HEK293 (cell line): ENCODE measurements around the gene GTF3C1.

Source experiments
- CTCF ChIA-PET: fragments of 350-600 bp; formaldehyde crosslinking; extraction: SDS; loops from one replicate; lab custom pipeline; 2021; ENCODE audit warnings: antibody characterized with exemption; lab: Yijun Ruan, JAX
- POLR2A ChIA-PET: fragments of 300-600 bp; formaldehyde crosslinking; extraction: SDS; loops from one replicate; lab custom pipeline; 2020; ENCODE audit warnings: antibody characterized with exemption, inconsistent platforms; lab: Yijun Ruan, JAX
- H3K27ac ChIP-seq: fragments of 200-500 bp; sonication (Bioruptor generic); 2 replicates; pipeline ENCODE4 v1.5.1; 2014; ENCODE audit warnings: low read depth, low read length, control low read depth, inconsistent platforms; ENCODE audit errors: extremely low read depth
- H3K36me3 ChIP-seq, 2 experiments: fragments of 200-500 bp in 1 of 2; sonication (Bioruptor generic) in 1 of 2; 1 replicate in 1 of 2; 2 replicates in 1 of 2; pipeline ENCODE4 v1.5.1; 2014 to 2017; ENCODE audit warnings: inconsistent platforms in 2 of 2, low read length in 2 of 2; ENCODE audit not compliant: control insufficient read depth in 2 of 2, insufficient read depth in 1 of 2
- H3K4me1 ChIP-seq: fragments of 200-500 bp; sonication (Bioruptor generic); 2 replicates; pipeline ENCODE4 v1.5.1; 2014; ENCODE audit warnings: mild to moderate bottlenecking, low read length, inconsistent platforms; ENCODE audit not compliant: control insufficient read depth, insufficient read depth
- H3K4me3 ChIP-seq: 2 replicates; pipeline ENCODE4 v1.5.1; 2011; ENCODE audit warnings: low read depth, mild to moderate bottlenecking, control low read depth, low read length, moderate library complexity
- H3K9me3 ChIP-seq: fragments of 200-500 bp; sonication (Bioruptor generic); 2 replicates; pipeline ENCODE4 v1.5.1; 2014; ENCODE audit warnings: low read depth, low read length, inconsistent platforms; ENCODE audit not compliant: control insufficient read depth, insufficient read depth
- FEZF1 ChIP-seq: fragments of 450-650 bp; formaldehyde crosslinking; IDR thresholded peaks from 2 replicates; pipeline ENCODE4 v1.5.1; 2016; ENCODE audit warnings: missing biosample characterization, missing genetic modification characterization
- GLIS1 ChIP-seq: fragments of 450-650 bp; formaldehyde crosslinking; IDR thresholded peaks from 2 replicates; pipeline ENCODE4 v1.5.1; 2016; ENCODE audit warnings: missing biosample characterization, missing genetic modification characterization
- HOXC10 ChIP-seq: sonication (generic); formaldehyde crosslinking; IDR thresholded peaks from 2 replicates; pipeline ENCODE4 v1.8.1; 2023; ENCODE audit warnings: mild to moderate bottlenecking, missing genetic modification reagents
- KLF9 ChIP-seq: fragments of 450-650 bp; formaldehyde crosslinking; IDR thresholded peaks from 2 replicates; pipeline ENCODE4 v1.5.1; 2016; ENCODE audit warnings: missing biosample characterization, missing genetic modification characterization, low read depth
- PRDM1 ChIP-seq: fragments of 450-650 bp; formaldehyde crosslinking; IDR thresholded peaks from 2 replicates; pipeline ENCODE4; 2016; ENCODE audit warnings: missing biosample characterization, missing genetic modification characterization
- ZEB2 ChIP-seq: fragments of 450-650 bp; formaldehyde crosslinking; IDR thresholded peaks from 2 replicates; pipeline ENCODE4 v1.5.1; 2016; ENCODE audit warnings: missing biosample characterization, missing genetic modification characterization
- ZFHX2 ChIP-seq: fragments of 450-650 bp; formaldehyde crosslinking; conservative IDR thresholded peaks from 2 replicates; pipeline ENCODE4 v1.5.1; 2016; ENCODE audit warnings: missing biosample characterization, missing genetic modification characterization
- ZFP3 ChIP-seq: fragments of 450-650 bp; formaldehyde crosslinking; IDR thresholded peaks from 2 replicates; pipeline ENCODE4 v1.5.1; 2016; ENCODE audit warnings: low read depth, missing biosample characterization, missing genetic modification characterization
- ZNF112 ChIP-seq: fragments of 450-650 bp; formaldehyde crosslinking; IDR thresholded peaks from 2 replicates; pipeline ENCODE4 v1.5.0; 2017; ENCODE audit warnings: missing biosample characterization, missing genetic modification characterization
- ZNF19 ChIP-seq: fragments of 450-650 bp; formaldehyde crosslinking; IDR thresholded peaks from 2 replicates; pipeline ENCODE4; 2016; ENCODE audit warnings: missing biosample characterization, missing genetic modification characterization, low read depth
- ZNF24 ChIP-seq: fragments of 450-650 bp; formaldehyde crosslinking; IDR thresholded peaks from 2 replicates; pipeline ENCODE4 v1.5.1; 2016; ENCODE audit warnings: missing biosample characterization, missing genetic modification characterization
- ZNF274 ChIP-seq, 2 experiments: fragments of 200-500 bp in 1 of 2; fragments of 450-650 bp in 1 of 2; sonication (Bioruptor generic) in 1 of 2; formaldehyde crosslinking in 1 of 2; IDR thresholded peaks; 2 replicates each; pipeline versions ENCODE4 v1.5.1 to v1.6.1; 2014 to 2016; ENCODE audit warnings: borderline replicate concordance in 1 of 2, inconsistent platforms in 1 of 2, low read length in 1 of 2, missing biosample characterization in 1 of 2, missing genetic modification characterization in 1 of 2
- ZNF341 ChIP-seq: fragments of 450-650 bp; formaldehyde crosslinking; IDR thresholded peaks from 2 replicates; pipeline ENCODE4; 2016; ENCODE audit warnings: low read depth, missing biosample characterization, missing genetic modification characterization
- ZNF514 ChIP-seq: fragments of 450-650 bp; formaldehyde crosslinking; IDR thresholded peaks from 2 replicates; pipeline ENCODE4 v1.5.1; 2016; ENCODE audit warnings: missing biosample characterization, missing genetic modification characterization
- ZNF544 ChIP-seq: fragments of 450-650 bp; formaldehyde crosslinking; IDR thresholded peaks from 2 replicates; pipeline ENCODE4 v1.5.0; 2017; ENCODE audit warnings: missing biosample characterization, missing genetic modification characterization
- ZNF555 ChIP-seq: fragments of 450-650 bp; formaldehyde crosslinking; conservative IDR thresholded peaks from 2 replicates; pipeline ENCODE4 v1.5.1; 2017; ENCODE audit warnings: missing biosample characterization, mild to moderate bottlenecking, missing genetic modification characterization, inconsistent platforms
- ZNF560 ChIP-seq: fragments of 450-650 bp; formaldehyde crosslinking; IDR thresholded peaks from 2 replicates; pipeline ENCODE4 v1.5.1; 2017; ENCODE audit warnings: missing biosample characterization, missing genetic modification characterization, borderline replicate concordance
- ZNF776 ChIP-seq: fragments of 450-650 bp; formaldehyde crosslinking; IDR thresholded peaks from 2 replicates; pipeline ENCODE4 v1.5.0; 2017; ENCODE audit warnings: missing biosample characterization, missing genetic modification characterization, borderline replicate concordance
- TF ChIP-seq, protein P1 (sequence below): fragments of 450-650 bp; formaldehyde crosslinking; IDR thresholded peaks from 2 replicates; pipeline ENCODE4 v1.5.1; 2016; ENCODE audit warnings: missing biosample characterization, missing genetic modification characterization
- TF ChIP-seq, protein P2 (sequence below): fragments of 450-650 bp; formaldehyde crosslinking; IDR thresholded peaks from 2 replicates; pipeline ENCODE4 v1.5.1; 2016; ENCODE audit warnings: missing biosample characterization, missing genetic modification characterization
- TF ChIP-seq, protein P3 (sequence below): fragments of 450-650 bp; formaldehyde crosslinking; conservative IDR thresholded peaks from 2 replicates; pipeline ENCODE4 v1.5.1; 2016; ENCODE audit warnings: low read depth, missing biosample characterization, missing genetic modification characterization
- TF ChIP-seq, protein P4 (sequence below): fragments of 450-650 bp; formaldehyde crosslinking; conservative IDR thresholded peaks from 2 replicates; pipeline ENCODE4 v1.5.1; 2016; ENCODE audit warnings: low read depth, missing biosample characterization, missing genetic modification characterization

The GTF3C1 gene

DNA sequence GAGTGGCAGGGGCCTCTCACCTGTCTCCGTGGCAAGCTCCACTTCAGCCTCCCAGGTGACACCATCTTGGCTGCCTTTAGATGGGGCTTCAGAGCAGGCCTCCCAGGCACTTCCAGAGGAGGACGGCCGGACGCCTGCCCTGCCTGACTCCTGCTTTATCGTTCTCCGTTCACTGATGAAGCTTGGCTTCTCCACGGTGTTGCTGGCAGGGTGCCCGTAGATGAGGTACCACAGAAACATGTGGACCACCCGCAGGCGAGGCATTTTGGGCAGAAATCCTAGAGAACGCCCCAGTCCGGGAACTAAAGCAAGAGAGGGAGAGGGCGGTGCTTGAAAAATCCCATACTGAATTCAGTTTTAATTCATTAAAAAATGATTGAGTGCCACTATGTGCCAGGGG is 54.5 kb downstream of the GTF3C1 start:
- CTCF ChIA-PET = no interaction called here
- Histone ChIP-seq H3K4me1 (no peaks in the 10 kb centered on the region), H3K4me3 (no peak overlapping the region), H3K9me3 (no peaks in the 10 kb centered on the region), H3K27ac (no peak overlapping the region), H3K36me3 (peaks cover 36 to 97% of the 10 kb centered on the region in 2 experiments)
- POLR2A ChIA-PET = no interaction called here
- TF ChIP-seq ZEB2 (no peak), FEZF1 (no peak), ZNF274 (IDR thresholded peaks at IDR 0.05; ENCODE audit: low read length) (no peak), ZNF274 (tag by site-specific recombination; IDR thresholded peaks at IDR 0.05; ENCODE audit: borderline replicate concordance) (no peak), ZNF112 (no peak), ZNF341 (tag by site-specific recombination) (no peak), ZFP3 (tag by site-specific recombination) (no peak), ZNF19 (no peak), KLF9 (tag by site-specific recombination) (no peak), HOXC10 (CRISPR knock-in tag) (no peak), ZNF776 (tag by site-specific recombination) (no peak)
- TF ChIP-seq, protein P1, sequence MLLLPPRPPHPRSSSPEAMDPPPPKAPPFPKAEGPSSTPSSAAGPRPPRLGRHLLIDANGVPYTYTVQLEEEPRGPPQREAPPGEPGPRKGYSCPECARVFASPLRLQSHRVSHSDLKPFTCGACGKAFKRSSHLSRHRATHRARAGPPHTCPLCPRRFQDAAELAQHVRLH (tag by site-specific recombination) = no peak
- TF ChIP-seq, protein P2, sequence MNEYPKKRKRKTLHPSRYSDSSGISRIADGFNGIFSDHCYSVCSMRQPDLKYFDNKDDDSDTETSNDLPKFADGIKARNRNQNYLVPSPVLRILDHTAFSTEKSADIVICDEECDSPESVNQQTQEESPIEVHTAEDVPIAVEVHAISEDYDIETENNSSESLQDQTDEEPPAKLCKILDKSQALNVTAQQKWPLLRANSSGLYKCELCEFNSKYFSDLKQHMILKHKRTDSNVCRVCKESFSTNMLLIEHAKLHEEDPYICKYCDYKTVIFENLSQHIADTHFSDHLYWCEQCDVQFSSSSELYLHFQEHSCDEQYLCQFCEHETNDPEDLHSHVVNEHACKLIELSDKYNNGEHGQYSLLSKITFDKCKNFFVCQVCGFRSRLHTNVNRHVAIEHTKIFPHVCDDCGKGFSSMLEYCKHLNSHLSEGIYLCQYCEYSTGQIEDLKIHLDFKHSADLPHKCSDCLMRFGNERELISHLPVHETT (tag by site-specific recombination) = no peak
- TF ChIP-seq, protein P3, sequence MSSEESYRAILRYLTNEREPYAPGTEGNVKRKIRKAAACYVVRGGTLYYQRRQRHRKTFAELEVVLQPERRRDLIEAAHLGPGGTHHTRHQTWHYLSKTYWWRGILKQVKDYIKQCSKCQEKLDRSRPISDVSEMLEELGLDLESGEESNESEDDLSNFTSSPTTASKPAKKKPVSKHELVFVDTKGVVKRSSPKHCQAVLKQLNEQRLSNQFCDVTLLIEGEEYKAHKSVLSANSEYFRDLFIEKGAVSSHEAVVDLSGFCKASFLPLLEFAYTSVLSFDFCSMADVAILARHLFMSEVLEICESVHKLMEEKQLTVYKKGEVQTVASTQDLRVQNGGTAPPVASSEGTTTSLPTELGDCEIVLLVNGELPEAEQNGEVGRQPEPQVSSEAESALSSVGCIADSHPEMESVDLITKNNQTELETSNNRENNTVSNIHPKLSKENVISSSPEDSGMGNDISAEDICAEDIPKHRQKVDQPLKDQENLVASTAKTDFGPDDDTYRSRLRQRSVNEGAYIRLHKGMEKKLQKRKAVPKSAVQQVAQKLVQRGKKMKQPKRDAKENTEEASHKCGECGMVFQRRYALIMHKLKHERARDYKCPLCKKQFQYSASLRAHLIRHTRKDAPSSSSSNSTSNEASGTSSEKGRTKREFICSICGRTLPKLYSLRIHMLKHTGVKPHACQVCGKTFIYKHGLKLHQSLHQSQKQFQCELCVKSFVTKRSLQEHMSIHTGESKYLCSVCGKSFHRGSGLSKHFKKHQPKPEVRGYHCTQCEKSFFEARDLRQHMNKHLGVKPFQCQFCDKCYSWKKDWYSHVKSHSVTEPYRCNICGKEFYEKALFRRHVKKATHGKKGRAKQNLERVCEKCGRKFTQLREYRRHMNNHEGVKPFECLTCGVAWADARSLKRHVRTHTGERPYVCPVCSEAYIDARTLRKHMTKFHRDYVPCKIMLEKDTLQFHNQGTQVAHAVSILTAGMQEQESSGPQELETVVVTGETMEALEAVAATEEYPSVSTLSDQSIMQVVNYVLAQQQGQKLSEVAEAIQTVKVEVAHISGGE (tag by site-specific recombination) = no peak

DNA sequence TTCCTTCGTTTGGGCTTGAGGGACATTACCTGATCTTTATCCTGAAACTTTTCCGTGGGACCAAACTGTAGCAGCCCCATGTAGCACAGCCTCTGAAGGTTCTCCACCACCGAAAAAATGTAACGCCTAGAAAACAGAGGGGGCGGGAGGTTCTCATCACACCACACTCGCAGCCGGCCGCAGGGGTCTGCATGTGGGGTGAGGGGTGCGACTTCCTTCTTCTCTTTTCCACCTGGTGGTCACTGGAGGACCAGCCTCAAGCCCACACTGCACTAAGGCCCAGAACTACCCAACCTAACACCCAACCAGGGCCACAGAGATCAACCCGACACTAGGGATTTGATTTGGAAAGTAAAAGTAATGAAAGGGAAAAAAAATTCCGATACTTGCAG is 57.1 kb downstream of the GTF3C1 start:
- no peaks in the 10 kb centered on the region for H3K4me1 ChIP-seq
- no peak for TF ChIP-seq ZNF24 (tag by site-specific recombination)
- 0 out of 2 replicates have a peak, but pooled peaks have one; percentile 15 for TF ChIP-seq PRDM1 (tag by site-specific recombination)
- no peak overlapping the region for H3K27ac ChIP-seq
- no peaks in the 10 kb centered on the region for H3K9me3 ChIP-seq
- H3K36me3 ChIP-seq = peaks cover 26 to 98% of the 10 kb centered on the region in 2 experiments
- CTCF ChIA-PET = no interaction called here
- POLR2A ChIA-PET = no interaction called here
- no peak overlapping the region for H3K4me3 ChIP-seq

DNA sequence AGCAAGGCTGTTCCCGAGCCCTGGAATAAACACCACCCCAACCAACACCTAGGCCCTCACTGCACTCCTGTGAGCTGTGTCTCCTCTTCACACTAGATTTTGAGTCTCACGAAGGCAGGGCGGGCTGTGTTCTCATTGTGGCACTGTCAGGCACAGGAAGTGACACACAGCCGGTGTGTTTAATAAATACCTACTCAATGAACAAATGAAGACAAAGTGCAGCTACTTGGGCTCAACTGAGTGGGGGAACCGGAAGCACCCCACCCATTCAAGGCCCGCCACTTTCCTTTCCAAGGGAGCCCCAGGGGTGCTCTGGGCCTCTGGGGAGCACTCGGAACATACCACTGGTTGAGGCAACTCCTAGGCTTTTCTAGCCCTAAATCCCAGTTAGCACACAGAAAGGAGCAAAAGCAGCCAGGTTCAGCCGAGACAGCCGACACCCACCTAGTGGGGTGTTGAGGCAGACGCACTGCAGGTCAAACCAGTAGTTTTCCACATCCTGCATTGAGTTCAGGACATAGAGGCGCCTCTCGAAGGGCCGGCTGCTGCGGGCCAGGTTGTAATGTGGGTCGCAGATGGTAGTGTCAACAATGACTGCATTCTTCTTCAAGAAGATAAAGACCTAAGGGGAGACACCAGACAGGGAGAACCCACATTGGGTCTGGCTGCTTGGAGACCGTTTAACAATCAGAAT is 57.7 kb downstream of the GTF3C1 start:
- CTCF ChIA-PET = no interaction called here
- TF ChIP-seq GLIS1 (tag by site-specific recombination) (no peak), ZFHX2 (no peak), ZNF555 (no peak), ZNF560 (tag by site-specific recombination) (no peak), ZNF514 (no peak), ZNF544 (tag by site-specific recombination) (no peak)
- TF ChIP-seq, protein P4, sequence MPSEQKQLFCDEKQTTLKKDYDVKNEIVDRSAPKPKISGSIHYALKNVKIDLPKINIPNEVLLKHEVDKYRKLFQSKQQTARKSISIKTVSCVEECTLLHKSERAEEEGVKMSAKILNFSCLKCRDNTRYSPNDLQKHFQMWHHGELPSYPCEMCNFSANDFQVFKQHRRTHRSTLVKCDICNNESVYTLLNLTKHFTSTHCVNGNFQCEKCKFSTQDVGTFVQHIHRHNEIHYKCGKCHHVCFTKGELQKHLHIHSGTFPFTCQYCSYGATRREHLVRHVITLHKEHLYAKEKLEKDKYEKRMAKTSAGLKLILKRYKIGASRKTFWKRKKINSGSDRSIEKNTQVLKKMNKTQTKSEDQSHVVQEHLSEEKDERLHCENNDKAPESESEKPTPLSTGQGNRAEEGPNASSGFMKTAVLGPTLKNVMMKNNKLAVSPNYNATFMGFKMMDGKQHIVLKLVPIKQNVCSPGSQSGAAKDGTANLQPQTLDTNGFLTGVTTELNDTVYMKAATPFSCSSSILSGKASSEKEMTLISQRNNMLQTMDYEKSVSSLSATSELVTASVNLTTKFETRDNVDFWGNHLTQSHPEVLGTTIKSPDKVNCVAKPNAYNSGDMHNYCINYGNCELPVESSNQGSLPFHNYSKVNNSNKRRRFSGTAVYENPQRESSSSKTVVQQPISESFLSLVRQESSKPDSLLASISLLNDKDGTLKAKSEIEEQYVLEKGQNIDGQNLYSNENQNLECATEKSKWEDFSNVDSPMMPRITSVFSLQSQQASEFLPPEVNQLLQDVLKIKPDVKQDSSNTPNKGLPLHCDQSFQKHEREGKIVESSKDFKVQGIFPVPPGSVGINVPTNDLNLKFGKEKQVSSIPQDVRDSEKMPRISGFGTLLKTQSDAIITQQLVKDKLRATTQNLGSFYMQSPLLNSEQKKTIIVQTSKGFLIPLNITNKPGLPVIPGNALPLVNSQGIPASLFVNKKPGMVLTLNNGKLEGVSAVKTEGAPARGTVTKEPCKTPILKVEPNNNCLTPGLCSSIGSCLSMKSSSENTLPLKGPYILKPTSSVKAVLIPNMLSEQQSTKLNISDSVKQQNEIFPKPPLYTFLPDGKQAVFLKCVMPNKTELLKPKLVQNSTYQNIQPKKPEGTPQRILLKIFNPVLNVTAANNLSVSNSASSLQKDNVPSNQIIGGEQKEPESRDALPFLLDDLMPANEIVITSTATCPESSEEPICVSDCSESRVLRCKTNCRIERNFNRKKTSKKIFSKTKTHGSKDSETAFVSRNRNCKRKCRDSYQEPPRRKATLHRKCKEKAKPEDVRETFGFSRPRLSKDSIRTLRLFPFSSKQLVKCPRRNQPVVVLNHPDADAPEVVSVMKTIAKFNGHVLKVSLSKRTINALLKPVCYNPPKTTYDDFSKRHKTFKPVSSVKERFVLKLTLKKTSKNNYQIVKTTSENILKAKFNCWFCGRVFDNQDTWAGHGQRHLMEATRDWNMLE (tag by site-specific recombination) = no peak

More for the DNA sequence above, 57.7 kb downstream of the GTF3C1 start:
- Histone ChIP-seq H3K9me3 (no peaks in the 10 kb centered on the region), H3K27ac (no peak overlapping the region), H3K36me3 (peaks cover 21 to 98% of the 10 kb centered on the region in 2 experiments), H3K4me1 (no peaks in the 10 kb centered on the region), H3K4me3 (no peak overlapping the region)
- POLR2A ChIA-PET = no interaction called here
